ENCODE results near the gene GLG1.
"Not testable (repeated sequence)": the region's sequence is repeated elsewhere in the genome, so short reads cannot be mapped to it uniquely, and the experiment has no call there.

GLG1 gene

DNA sequence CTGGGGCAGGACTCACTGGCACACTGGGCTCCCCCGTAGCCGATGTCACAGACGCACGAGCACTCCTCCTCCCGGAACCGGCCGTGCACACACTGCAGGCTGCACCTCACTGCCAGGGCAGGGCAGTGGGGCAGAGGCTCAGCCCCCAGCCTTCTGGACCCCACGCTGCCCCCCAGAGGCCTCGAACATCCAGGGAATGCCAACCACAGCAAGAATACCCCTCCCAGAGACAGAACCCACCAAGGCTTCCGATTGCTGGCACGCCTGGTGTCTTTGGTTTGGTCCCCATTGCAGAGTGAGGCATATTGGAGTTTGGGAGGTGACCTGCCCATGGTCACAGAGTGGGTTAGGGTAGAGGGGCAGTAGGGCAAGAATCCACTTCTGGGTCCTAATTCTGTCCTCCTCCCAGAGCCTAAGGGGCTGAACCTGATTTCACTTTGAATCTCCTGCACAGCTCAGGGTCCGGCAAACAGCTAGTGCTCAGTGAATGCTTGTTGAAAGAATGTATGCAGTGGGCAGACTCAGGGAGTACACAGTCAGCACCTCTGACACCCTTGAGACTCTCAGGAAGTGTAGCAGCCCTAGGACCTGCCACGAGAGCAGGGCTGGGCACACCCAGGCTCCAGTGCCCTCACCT is 194.7 kb downstream of the GLG1 start:
- DNase-seq = not testable (repeated sequence)

DNA sequence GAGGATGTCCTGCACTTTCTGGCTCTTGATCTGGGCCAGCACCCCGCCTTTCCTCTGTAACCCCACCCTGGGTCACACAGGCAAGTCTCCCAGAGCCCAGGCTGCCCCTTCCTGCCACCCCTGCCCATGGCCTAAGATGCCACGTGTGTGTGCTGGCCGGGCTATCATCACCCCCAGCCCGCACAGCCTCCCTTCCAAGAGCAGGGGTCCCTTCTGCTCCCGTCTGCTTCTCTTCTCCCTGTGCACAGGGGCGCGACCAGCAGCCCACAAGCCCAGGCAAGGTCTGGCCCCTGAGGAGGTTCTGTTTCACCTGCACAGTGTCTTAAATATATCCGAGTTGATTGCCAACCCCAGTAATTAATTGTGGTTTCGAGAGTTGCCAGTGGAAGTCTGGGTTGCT is 195.9 kb downstream of the GLG1 start:
- DNase-seq = not testable (repeated sequence)

DNA sequence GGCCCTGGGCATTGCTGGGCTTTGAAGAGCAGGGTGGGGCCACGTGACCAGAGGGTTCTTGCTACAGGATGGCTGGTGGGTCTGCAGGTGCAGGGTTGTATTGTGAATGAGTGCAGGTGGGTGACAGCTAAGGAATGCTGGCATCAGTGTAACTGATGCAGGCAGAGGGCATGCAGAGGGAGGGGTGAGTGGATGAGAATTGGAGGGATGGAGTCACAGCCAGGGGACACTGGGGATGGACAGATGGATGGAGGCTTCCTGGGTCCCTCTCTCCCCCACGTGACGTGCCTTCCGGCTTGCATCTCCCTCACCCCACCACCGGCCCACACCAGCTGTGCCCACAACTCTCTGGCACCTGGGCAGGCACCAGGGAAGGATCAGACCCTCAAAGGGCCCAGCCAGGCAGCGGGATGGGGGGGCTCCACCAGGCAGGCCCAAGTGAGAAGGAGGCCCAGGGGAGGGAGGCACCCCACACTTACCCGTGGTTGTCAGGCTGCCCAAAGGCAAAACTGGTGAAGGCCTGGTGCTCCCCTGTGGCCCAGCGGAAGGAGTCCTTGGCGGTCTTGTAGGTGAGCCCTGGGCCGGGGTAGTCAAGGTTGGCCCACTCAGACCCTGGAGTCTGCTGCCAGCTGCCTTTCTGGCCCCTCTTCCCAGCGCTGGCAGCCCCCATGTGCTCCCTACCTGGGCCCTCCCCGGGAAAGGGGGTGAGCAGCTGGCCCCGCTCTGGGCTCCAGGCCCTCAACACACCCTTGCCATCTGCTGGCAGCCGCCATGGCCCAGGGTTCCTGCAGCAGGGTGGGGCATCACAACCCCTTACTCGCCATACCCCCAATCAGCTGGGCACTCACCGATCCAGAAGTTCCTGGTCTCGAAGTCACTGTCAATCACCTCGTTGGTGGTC is 196.6 kb downstream of the GLG1 start:
- DNase-seq = not testable (repeated sequence)

DNA sequence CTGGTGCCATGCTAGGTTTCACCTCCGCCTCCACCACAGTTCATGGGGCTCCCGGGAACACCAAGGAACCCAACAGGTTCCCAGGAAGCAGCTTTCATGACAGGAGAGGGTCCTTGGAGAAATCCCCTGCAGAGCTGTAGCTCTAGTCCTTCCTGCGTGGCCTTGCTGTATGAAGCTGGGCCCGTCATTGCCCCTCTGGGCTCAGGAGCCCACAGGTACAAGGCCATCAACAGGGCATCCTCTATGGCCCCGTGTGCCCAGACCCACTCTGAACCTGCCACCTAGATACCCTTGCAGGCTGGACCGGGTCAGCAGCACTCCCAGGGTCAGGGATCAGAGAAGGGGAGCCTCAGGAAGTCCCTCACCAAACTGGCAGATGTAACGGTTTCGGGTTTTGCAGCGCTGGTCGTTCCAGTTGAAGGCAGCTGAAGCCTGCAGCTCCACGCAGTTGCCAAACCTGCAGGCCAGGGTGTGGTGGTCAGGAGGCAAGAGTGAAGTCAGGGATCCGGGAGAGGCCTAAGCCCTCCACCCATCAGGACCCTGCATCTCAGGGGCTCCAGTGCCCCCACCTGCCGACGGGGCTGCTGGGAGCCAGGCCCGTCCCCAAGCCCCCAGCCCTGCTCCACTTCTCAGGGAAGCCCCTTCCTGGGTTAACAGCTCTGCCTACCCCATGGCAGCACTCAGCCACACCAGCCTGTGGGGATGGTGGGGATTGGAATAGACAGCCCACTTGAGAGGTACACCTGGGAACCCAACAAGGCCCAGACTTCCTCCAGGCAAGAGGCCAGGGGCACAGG is 197.5 kb downstream of the GLG1 start:
- not testable (repeated sequence) for DNase-seq

DNA sequence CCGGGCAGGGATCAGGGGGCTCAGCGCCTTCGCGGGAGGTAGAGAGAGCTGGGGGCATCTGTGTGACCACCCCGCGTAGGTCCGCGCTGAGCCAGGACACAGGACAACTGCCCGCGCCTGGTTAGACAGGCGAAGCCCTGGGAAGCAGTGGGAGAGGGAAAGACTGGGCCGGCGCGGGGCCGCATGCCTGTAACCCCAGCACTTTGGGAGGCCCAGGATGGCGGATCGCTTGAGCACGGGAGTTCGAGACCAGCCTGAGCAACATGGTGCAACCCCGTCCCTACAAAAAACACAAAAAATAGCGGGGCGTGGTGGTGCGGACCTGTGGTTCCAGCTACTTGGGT is 199.6 kb downstream of the GLG1 start:
- peak in 1 of 56 donors; percentile 29 for DNase-seq

DNA sequence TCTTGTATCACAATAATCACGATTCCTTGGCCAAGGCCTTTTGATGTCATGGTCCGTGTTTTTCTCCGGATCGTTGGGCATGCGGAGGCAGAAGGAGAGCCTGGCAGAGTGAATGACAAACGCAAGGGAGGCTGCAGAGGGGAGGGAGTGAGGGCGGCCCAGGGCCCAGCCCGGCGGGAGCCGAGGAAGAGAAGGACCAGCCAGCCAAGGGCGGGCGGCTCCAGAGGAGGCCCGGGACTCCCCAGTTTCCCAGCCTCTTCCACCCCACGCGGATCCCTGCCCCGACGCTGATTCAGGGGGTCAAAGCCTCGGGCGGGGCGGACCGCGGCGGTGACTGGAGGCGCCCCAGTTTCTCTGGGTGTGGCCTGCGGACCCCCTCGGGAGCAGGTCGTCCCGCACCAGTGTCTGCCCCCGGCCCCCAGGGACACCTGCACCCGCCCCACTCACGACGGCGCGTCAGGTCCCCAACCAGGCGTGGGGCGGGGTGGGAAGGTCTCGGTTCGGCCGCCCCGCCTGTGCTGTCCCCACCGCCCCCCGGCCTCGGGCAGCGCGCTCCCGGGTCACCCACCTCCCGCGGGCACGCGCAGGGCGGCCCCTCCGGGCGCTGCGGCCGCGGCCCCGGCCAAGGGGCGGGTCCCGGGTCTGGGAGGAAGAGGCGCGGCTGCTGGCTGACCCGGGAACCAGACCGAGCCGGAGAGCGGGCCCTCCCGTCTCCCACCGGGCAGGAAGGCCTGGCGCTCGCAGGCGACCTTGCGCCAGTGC is 200.1 kb downstream of the GLG1 start:
- not testable (repeated sequence) for DNase-seq

DNA sequence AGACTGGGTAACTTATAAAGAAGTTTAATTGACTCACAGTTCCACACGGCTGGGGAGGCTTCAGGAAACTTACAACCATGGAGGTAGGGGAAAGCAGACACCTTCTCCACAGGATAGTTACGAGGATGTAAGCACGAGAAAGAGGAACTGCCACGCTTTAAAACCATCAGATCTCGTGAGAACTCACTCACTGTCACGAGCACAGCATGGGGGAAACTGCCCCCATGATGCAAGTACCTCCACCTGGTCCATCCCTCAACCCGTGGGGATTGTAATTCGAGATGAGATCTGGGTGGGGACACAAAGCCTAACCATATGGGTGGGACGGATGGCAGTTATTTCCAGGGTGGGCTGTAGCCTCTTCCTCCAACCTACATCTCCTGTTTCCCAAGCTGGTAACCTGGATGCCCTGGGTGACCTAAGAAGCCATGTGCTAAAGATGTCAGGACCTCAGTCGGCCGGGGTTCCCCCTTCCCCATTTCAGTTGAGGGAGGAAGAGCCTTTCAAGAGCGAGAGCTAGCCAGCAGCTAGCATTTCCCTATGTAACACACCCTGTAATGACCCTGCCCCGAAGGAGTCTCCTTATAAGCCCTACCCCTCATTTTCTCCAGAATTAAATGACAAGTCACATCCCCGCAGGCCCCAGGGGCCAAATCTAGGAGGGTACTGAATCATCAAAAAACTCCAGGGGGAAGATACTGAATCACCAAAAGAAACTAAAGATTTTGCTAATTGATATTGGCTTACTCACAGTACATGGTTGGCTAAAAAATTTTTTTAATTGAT is 202.6 kb downstream of the GLG1 start:
- not testable (repeated sequence) for DNase-seq

DNA sequence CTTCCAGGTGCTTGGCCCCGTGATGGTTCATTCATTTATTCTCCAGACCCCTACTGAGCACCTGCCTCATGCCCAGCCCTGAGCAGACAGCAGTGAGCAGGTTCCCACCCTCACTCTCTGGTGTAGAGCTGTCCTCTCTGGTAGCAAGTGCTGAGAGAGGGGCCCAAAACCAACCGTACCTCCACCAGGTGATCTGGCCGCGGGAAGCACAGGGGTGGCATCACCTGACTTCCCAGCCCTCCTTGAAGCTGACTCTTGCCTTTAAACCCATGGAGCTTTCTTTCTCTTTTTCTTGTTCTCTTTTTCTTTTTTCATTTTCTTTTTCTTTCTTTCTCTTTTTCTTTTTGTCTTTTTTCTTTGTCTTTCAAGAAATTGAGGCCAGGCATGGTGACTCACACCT is 206.7 kb downstream of the GLG1 start:
- not testable (repeated sequence) for DNase-seq

DNA sequence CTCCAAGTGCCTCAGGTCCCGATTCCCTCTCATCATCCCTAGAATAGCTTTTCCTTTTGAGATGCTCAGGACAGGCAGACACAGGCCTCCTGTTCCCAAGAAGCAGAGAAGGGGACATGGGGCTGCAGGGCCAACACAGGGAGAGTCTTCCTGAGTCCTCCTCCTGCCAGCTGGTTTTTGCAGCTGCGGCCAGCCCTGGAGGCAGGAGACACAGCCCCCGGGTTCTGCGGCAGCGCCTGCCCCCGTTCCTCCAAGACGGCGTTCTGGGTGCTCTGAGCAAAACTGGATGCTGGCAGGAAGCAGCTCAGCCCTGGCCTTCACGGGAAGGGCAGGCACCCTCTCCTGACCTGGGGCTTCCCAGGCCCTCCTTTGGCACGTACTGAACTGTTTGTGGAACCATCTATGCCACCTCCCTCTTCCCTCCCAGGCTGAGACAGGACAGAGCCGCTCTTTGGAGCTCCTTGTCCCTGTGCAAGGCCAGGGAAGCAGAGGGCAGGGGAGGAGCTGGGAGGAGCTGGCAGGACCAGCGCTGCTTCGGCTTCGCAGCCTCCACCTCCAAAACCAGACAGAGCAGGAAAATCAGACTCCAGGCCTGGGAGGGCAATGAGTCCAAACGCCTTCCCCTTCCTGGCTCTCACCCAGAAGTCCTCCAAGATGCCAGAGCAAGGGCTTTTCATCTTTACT is 208.6 kb downstream of the GLG1 start:
- peak in 2 of 56 donors; percentile 9 to 20 for DNase-seq
